ENCODE results near the gene SGMS1.
"Not testable (repeated sequence)": the region's sequence is repeated elsewhere in the genome, so short reads cannot be mapped to it uniquely, and the experiment has no call there.

SGMS1 gene

DNA sequence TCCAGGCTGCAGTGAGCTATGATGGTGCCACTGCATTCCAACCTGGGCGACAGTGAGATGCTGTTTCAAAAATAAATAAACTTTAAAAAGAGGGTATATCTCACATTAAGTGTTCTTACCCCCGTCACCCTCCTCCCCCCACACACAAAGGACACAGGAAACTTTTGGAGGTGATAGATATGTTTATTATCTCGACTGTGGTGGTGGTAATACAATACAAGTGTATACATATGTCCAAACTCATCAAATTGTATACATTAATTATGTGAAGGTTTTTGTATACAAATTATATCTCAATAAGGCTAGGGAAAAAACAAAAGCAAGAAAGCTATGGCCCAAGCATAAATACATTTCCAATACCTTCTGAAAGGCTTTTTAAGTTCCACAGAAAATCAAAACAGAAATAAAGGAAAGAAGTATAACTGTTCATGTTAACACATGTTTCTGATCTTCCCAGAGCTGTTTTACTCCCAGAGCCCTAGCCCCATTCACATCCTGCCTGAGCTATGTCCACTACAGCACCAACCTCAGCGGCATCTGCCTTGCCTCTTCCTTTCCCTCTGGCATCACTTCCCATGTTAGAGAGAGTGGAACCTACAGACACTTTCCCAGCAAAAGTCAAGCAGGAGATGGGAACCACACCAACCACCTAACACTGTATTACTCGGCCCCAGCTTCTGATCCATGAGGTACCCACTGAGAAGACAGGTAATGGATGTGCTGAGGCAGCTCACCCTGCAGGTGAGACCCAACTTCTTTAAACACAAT, 48.1 kb downstream of the SGMS1 start:
- no peak overlapping the region for H3K4me3 ChIP-seq (replicated peaks; ENCODE audit: low read depth, low read length)
- no peak for DNase-seq (ENCODE audit: low read depth)
- TF ChIP-seq CTCF (IDR thresholded peaks at IDR 0.05; ENCODE audit: low read length, missing control alignments) = no peak

DNA sequence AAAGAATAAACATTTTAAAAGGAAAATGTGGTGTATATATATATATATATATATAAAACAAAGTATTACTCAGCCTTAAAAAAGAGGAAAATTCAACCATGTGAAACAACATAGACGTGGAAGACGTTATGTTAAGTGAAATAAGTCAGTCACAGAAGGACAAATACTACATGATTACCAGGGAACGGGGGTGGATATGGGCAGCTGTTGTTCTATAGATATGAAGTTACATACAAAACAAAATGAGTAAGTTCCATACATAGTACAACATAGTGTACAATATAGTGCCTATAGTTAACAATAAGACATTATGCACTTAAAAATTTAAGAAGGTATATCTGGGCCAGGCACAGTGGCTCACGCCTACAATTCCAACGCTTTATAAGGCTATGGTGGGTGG, 48.8 kb downstream of the SGMS1 start:
- no peak overlapping the region for H3K4me3 ChIP-seq (replicated peaks; ENCODE audit: low read depth, low read length)
- no peak for TF ChIP-seq CTCF (IDR thresholded peaks at IDR 0.05; ENCODE audit: low read length, missing control alignments)
- no peak for DNase-seq (ENCODE audit: low read depth)

- no peak overlapping the region for H3K4me3 ChIP-seq (replicated peaks; ENCODE audit: low read depth, low read length)
- TF ChIP-seq CTCF (IDR thresholded peaks at IDR 0.05; ENCODE audit: low read length, missing control alignments) = peak; percentile 17
- no peak for DNase-seq (ENCODE audit: low read depth)
Measured at GRCh38 chr10:50574305-50574704, 49.5 kb downstream of the SGMS1 start.

- no peak for TF ChIP-seq CTCF (IDR thresholded peaks at IDR 0.05; ENCODE audit: low read length, missing control alignments)
- DNase-seq (ENCODE audit: low read depth) = no peak
- H3K4me3 ChIP-seq (replicated peaks; ENCODE audit: low read depth, low read length) = no peak overlapping the region
Measured at GRCh38 chr10:50572017-50572491, 51.7 kb downstream of the SGMS1 start.

DNA sequence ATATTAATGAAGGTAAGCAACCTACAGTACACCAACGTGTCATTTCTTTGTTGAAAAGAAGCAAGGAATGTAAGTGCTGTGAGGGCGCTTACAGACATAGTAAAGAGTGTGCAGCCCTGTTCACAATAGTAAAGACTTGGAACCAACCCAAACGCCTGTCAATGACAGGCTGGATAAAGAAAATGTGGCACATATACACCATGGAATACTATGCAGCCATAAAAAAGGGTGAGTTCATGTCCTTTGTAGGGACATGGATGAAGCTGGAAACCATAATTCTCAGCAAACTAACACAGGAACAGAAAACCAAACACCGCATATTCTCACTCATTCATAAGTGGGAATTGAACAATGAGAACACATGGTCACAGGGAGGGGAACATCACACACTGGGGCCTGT, 55.0 kb downstream of the SGMS1 start:
- DNase-seq (ENCODE audit: low read depth); H3K4me3 ChIP-seq (replicated peaks; ENCODE audit: low read depth, low read length): not testable (repeated sequence)

DNA sequence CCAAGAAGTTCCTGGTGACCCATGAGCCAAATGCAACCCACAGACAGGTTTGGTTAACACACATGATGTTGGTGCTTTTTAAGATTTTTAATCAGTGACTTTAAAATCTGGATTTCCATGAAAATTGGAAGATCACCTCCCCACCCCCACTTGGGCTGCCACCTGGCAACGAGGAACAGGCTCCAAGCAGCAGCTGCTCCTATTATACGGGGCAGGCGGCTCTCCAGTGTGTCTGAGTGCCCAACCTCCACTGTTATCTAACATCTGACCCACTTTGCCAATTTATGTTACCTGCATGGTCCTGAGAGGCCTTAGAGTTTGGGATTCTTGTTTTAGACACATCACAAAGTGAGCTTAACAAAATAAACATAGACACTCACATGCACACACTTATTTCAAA, 56.4 kb downstream of the SGMS1 start:
- no peak for TF ChIP-seq CTCF (IDR thresholded peaks at IDR 0.05; ENCODE audit: low read length, missing control alignments)
- H3K4me3 ChIP-seq (replicated peaks; ENCODE audit: low read depth, low read length) = no peak overlapping the region
- no peak for DNase-seq (ENCODE audit: low read depth)

GRCh38 chr10:50566150-50566549, 57.6 kb downstream of the SGMS1 start:
- TF ChIP-seq CTCF (IDR thresholded peaks at IDR 0.05; ENCODE audit: low read length, missing control alignments) = no peak
- H3K4me3 ChIP-seq (replicated peaks; ENCODE audit: low read depth, low read length) = no peak overlapping the region
- DNase-seq (ENCODE audit: low read depth) = no peak

Data from fibroblast of pulmonary artery (primary cell).